ENCODE data around the gene P2RY14. TPM values are rescaled to one million over a fixed set of nuclear protein-coding genes. Genes with fewer than 3 reads are reported as not detected.

Gene P2RY14
- total RNA-seq, 2 experiments from 2014 or later: 0.51 to 0.70 TPM

GRCh38 chr3:151305775-151306151 lies 27.4 kb upstream of the P2RY14 start:
- Mint-ChIP-seq H3K9me3 (no peaks in the 10 kb centered on the region), H3K4me3 (no peak overlapping the region), H3K27me3 (peaks cover 10% of the 10 kb centered on the region), H3K36me3 (ENCODE audit: low read depth) (no peaks in the 10 kb centered on the region), H3K4me1 (ENCODE audit: low read depth) (peaks cover 59% of the 10 kb centered on the region), H3K27ac (peak overlapping the region; percentile 72)
- no peak for TF ChIP-seq CTCF (IDR thresholded peaks at IDR 0.05)
- CTCF ChIA-PET: interaction anchor here (1.0 to 4.9 kb wide), 11 partner anchors 11 to 162 kb away, joined by 3 to 45 read pairs (median 4); partner anchors contain the start of genes GPR171, GPR87 and P2RY14
- ATAC-seq (peak; percentile 5), DNase-seq (no peak)
- intact Hi-C loops (cut with micrococcal nuclease): no loop called here
- POLR2A ChIA-PET: interaction anchor here (0.7 to 1.1 kb wide), 5 partner anchors 11 to 143 kb away, joined by 3 to 5 read pairs (median 3); partner anchors contain the start of gene GPR87

GRCh38 chr3:151305060-151305774 lies 26.9 kb upstream of the P2RY14 start:
- ATAC-seq (peak; percentile 86), DNase-seq (peak; percentile 46)
- Mint-ChIP-seq H3K27ac (peak overlapping the region; percentile 72), H3K4me1 (ENCODE audit: low read depth) (peaks cover 62% of the 10 kb centered on the region), H3K9me3 (no peaks in the 10 kb centered on the region), H3K36me3 (ENCODE audit: low read depth) (no peaks in the 10 kb centered on the region), H3K27me3 (peaks cover 13% of the 10 kb centered on the region), H3K4me3 (no peak overlapping the region)
- ChIA-PET CTCF (interaction anchor here (0.6 to 4.9 kb wide), 14 partner anchors 10 to 162 kb away, joined by 3 to 45 read pairs (median 4); partner anchors contain the start of genes GPR171, GPR87 and P2RY14), POLR2A (interaction anchor here (0.7 to 1.1 kb wide), 5 partner anchors 11 to 143 kb away, joined by 3 to 5 read pairs (median 3); partner anchors contain the start of gene GPR87)
- no peak for TF ChIP-seq CTCF (IDR thresholded peaks at IDR 0.05)
- intact Hi-C loops (cut with micrococcal nuclease): no loop called here

DNA sequence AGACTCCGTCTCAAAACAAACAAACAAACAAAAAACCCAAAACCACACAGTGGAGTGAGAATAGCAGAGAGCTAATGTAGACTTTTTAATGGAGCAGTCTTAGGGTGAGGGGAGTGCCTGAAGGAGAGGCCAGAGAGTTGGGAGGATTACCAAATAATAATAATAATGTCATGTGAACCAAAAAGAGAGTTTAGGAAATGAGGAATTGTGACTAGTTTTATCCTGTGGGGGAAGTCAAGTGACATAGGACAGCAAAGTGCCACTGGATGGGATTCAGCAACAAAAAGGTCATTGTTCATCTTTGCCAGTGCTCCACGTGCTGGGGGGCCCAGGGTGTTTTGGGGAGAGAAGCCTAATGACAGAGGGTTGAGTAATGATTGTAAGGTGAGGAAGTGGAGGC lies 25.4 kb upstream of the P2RY14 start:
- ATAC-seq (no peak), DNase-seq (no peak)
- no peaks in the 10 kb centered on the region for H3K9me3 Mint-ChIP-seq
- peaks cover 8% of the 10 kb centered on the region for H3K27me3 Mint-ChIP-seq
- no peak for TF ChIP-seq CTCF (IDR thresholded peaks at IDR 0.05)
- POLR2A ChIA-PET: no interaction called here
- intact Hi-C loops (cut with micrococcal nuclease): no loop called here
- H3K4me1 Mint-ChIP-seq (ENCODE audit: low read depth): peaks cover 62% of the 10 kb centered on the region
- H3K36me3 Mint-ChIP-seq (ENCODE audit: low read depth): no peaks in the 10 kb centered on the region
- no peak overlapping the region for H3K4me3 Mint-ChIP-seq
- H3K27ac Mint-ChIP-seq: peak overlapping the region; percentile 35
- CTCF ChIA-PET: interaction anchor here (4.9 kb wide), 1 partner anchor 23 kb away, joined by 45 read pairs; no protein-coding TSS in a partner anchor

GRCh38 chr3:151301787-151302186 lies 23.4 kb upstream of the P2RY14 start:
- ChIA-PET POLR2A (interaction anchor here (0.7 kb wide), 1 partner anchor 181 kb away, joined by 3 read pairs; no protein-coding TSS in a partner anchor), CTCF (no interaction called here)
- no peak for DNase-seq
- no peak overlapping the region for H3K4me3 Mint-ChIP-seq
- intact Hi-C loops (cut with micrococcal nuclease): no loop called here
- no peaks in the 10 kb centered on the region for H3K9me3 Mint-ChIP-seq
- peak; percentile 16 for ATAC-seq
- H3K36me3 Mint-ChIP-seq (ENCODE audit: low read depth): no peaks in the 10 kb centered on the region
- no peak overlapping the region for H3K27ac Mint-ChIP-seq
- peaks cover 45% of the 10 kb centered on the region for H3K4me1 Mint-ChIP-seq (ENCODE audit: low read depth)
- TF ChIP-seq CTCF (IDR thresholded peaks at IDR 0.05): no peak
- H3K27me3 Mint-ChIP-seq: peaks cover 10% of the 10 kb centered on the region

- Mint-ChIP-seq H3K27ac (no peak overlapping the region), H3K4me3 (no peak overlapping the region)
- TF ChIP-seq CTCF (IDR thresholded peaks at IDR 0.05): no peak
Observed at GRCh38 chr3:151300539-151300938, 22.2 kb upstream of the P2RY14 start.

More at GRCh38 chr3:151300539-151300938, 22.2 kb upstream of the P2RY14 start:
- H3K27me3 Mint-ChIP-seq: peaks cover 10% of the 10 kb centered on the region
- ATAC-seq (no peak), DNase-seq (no peak)
- CTCF ChIA-PET: interaction anchor here (0.6 to 1.2 kb wide), 2 partner anchors 13 to 155 kb away, joined by 3 read pairs; no protein-coding TSS in a partner anchor
- peaks cover 33% of the 10 kb centered on the region for H3K4me1 Mint-ChIP-seq (ENCODE audit: low read depth)
- POLR2A ChIA-PET: interaction anchor here (0.6 kb wide), 1 partner anchor 96 kb away, joined by 4 read pairs; no protein-coding TSS in a partner anchor
- no peaks in the 10 kb centered on the region for H3K36me3 Mint-ChIP-seq (ENCODE audit: low read depth)
- intact Hi-C loops (cut with micrococcal nuclease): no loop called here
- no peaks in the 10 kb centered on the region for H3K9me3 Mint-ChIP-seq

All from activated CD8-positive, alpha-beta T cell treated with anti-CD3 and anti-CD28 coated beads for 36 hours (primary cell).